Fibroblast of the aortic adventitia (primary cell): ENCODE results near the gene TMEM86B. TPM values are rescaled to one million over a fixed set of nuclear protein-coding genes. Genes with fewer than 3 reads are reported as not detected.
A peak's percentile ranks its signal among the peaks of the same experiment; 100 is the strongest.

Experiments used
- DNase-seq: peaks from one replicate; pipeline ENCODE4 v3.0.0-alpha.2; 2010; ENCODE audit warnings: low read depth
- H3K4me3 ChIP-seq: 2 replicates; pipeline ENCODE4 v1.5.1; 2011; ENCODE audit warnings: low read depth, mild to moderate bottlenecking, control low read depth, low read length, moderate library complexity
- total RNA-seq: library from RNA; depleted of rRNA; stranded (reverse); fragments of >200 nt; gene quantifications from 2 replicates; pipeline ENCODE4 v1.2.3, GENCODE V29; 2012; ENCODE audit warnings: low replicate concordance
- TF ChIP-seq, protein P1 (sequence below): IDR thresholded peaks from 2 replicates; pipeline ENCODE4 v1.5.1; 2011; ENCODE audit warnings: mild to moderate bottlenecking, low read length, control low read depth, inconsistent platforms; ENCODE audit not compliant: insufficient read depth

Gene TMEM86B
- total RNA-seq, 1 donor, result 1.8 TPM

DNA sequence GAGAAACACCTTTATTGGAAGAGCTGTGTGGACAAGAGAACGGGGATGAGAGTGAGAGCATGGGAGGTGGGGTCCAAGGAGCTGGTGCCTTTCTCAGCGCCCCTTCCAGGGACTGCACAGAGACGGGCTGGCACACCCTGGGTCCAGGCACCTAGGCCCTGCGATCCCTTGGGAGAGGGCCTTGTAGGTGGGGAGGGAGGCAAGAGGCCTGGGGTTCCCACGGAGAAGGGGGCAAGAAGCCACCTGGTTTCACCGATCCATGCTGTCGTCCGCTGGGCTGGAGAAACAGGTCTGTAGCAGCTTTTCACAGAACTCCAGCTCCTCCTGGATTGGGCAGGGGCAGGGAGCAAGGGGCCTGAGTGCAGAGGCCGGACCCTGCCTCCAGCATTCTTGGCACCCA lies 33.8 kb upstream of the TMEM86B start:
- no peak overlapping the region for H3K4me3 ChIP-seq
- TF ChIP-seq, protein P1, sequence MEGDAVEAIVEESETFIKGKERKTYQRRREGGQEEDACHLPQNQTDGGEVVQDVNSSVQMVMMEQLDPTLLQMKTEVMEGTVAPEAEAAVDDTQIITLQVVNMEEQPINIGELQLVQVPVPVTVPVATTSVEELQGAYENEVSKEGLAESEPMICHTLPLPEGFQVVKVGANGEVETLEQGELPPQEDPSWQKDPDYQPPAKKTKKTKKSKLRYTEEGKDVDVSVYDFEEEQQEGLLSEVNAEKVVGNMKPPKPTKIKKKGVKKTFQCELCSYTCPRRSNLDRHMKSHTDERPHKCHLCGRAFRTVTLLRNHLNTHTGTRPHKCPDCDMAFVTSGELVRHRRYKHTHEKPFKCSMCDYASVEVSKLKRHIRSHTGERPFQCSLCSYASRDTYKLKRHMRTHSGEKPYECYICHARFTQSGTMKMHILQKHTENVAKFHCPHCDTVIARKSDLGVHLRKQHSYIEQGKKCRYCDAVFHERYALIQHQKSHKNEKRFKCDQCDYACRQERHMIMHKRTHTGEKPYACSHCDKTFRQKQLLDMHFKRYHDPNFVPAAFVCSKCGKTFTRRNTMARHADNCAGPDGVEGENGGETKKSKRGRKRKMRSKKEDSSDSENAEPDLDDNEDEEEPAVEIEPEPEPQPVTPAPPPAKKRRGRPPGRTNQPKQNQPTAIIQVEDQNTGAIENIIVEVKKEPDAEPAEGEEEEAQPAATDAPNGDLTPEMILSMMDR, result no peak
- no peak for DNase-seq

DNA sequence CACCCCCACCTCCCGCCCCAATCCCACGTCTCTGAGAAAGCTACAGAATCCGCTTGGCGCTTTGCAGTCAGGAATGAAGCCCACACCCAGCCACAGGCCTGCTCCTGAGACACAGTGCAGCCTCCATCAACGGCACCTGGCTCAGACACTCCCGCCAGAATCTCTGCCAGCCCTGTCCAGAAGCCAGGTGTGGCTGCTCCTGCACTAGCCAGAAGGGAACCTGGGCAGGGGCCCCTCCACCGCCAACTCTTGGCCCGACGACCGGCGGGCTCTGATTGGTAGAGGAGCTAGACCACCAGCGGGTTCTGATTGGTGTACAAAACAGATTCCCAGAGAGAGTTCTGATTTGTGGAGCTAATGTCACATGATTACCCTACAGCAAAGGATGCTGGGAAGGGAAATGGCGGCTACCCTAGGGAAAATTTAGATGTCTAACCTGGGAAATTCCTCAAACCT lies 33.1 kb upstream of the TMEM86B start:
- DNase-seq, result no peak
- TF ChIP-seq, protein P1, result no peak
- no peak overlapping the region for H3K4me3 ChIP-seq

DNA sequence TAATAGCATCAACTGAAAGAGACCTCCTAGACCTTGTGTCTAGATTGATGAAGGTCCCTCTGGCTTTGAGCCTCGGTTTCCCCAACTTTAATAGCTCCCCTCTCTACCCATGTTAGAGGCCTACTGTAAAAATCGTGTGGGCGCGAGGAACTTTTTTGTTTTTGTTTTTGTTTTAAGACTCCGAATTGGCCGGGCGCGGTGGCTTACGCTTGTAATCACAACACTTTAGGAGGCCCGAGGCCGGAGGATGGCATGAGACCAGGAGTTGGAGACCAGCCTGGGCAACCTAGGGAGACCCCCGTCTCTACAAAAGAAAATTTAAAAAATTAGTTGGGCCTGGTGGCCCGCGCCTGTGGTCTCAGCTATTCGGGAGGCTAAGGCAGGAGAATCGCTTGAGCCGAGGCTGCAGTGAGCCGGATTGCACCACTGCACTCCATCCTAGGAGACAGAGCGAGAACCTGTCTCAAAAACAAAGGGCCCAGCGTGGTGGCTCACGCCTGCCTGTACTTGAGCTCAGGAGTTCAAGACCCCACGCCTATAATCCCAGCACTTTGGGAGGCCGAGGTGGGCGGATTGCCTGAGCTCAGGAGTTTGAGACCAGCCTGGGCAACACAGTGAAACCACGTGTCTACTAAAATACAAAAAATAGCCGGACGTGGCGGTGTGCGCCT lies 31.1 kb upstream of the TMEM86B start:
- no peak for DNase-seq
- H3K4me3 ChIP-seq, result peak overlapping the region; percentile 58
- TF ChIP-seq, protein P1, result no peak

DNA sequence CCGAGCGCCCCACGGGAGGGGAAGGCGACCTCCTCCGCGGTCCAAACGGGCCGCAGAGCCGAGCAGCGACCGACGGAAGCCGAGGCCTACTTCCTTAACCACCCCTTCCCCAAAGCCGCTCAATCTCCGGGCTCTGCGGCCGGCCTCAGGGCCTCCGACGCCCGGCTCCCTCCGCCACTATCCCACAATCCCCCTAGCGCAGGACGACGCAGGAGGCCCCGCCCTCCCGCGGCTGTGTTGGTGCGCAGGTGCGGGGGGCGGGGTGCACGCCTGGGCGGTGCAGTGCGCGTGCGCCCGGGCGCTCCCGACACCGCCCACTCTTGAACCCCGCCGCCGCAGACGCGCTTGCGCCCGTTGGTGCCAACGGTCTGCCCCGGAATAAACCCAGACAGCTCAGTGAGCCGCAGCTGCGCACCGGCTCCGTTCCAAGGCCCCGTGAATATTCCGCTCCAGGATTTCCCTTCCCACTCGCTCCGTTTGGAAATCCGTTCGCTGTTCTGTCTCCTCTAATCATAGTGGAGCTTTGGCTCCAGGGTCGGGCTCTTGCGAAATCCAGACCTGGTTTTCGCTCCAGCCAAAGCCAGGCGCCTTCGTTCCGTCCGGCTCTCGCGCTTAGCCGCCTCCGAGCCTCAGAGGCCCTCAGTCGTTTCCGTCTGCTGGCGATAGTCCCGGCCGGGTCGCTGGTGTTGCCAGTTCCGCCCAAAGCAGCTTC lies 30.4 kb upstream of the TMEM86B start, which contains the start of gene PPP6R1:
PPP6R1 (minus strand) TSS at position 190 of the 712 bp plus-strand sequence. CDS start 11,914 bp downstream, outside the sequence.
- TF ChIP-seq, protein P1, result no peak
- H3K4me3 ChIP-seq, result peak within 1 kb of the TSS; percentile 85
- peak; percentile 100 for DNase-seq

DNA sequence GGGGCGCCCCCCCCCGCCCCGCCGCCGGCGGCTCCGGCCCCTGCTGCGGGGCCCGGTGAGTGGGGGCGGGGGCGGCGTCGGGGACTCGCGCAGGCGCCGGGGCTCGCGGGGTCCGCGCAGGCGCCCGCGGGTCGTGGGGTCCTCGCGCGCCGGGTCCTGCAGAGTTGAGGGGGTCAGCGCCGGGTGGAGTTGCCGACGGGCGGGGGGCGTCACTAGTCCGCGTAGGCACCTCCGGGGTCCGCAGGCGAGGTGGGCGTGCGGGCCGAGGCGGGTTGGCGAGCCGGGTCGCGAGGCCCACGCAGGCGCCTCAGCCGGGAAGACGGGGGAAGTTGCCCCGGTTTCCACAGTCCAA lies 29.9 kb upstream of the TMEM86B start:
- peak overlapping the region; percentile 85 for H3K4me3 ChIP-seq
- TF ChIP-seq, protein P1, result no peak
- no peak for DNase-seq

DNA sequence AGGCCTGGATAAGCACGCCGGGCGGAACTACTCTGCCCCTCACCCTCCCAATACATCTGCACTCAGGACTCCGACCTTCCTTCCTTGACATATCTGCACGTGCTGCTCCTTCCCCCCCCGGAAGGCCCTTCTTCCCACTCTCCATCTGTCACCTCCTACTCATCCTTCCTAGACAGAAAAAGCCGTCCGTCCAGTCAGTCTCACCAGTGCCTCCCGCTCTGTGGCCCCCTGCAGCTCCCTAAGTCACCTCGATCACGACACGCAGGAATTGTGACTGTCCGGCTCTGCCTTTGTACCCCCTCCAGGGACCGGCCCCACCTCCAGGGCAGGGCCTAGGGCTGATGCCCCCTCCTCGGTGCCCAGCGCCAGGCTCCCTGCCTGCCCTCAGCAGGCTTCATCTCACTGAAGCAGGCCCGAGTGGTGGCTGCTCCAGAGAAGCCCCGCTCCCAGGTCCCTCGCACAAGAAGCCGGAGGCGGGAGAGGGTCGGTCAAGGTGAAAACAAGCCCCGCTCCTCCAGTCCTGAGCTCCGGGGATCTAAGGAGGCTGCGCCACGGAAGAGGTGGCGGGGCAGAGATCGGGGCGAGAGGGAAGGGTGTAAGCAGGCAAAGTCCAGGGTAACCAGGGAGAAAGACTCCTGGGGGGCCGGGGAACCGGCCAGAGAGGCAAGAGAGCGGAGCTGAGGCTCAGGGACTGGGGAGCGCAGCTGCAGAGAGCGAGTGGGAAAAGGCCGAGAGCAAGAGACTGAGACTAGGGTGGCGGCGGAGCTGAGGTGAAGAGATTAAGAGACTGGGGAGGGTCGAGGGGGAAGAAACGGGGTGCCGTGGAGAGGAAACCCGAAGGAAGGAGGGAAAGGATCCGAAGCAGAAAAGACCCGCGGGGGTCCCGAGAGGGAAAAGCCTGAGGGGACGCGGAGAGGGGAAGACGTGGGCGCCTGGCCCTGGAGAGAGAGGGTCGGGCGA lies 29.2 kb upstream of the TMEM86B start:
- DNase-seq, result peak; percentile 4
- H3K4me3 ChIP-seq, result peak overlapping the region; percentile 85
- TF ChIP-seq, protein P1, result no peak
